VCaP (cell line): Measurements from ENCODE around the gene ZFP42.

Source experiments
- H3K27ac ChIP-seq: fragments of 450-650 bp; 2 replicates; pipeline ENCODE4 v1.5.1; 2017
- CTCF ChIP-seq: fragments of 450-650 bp; conservative IDR thresholded peaks from 2 replicates; pipeline ENCODE4 v1.5.1; 2017; ENCODE audit warnings: mild to moderate bottlenecking, moderate library complexity

Gene ZFP42

GRCh38 chr4:188006285-188006848 lies 10.8 kb downstream of the ZFP42 start:
- no peak overlapping the region for H3K27ac ChIP-seq
- no peak for TF ChIP-seq CTCF

GRCh38 chr4:188008377-188008776 lies 12.8 kb downstream of the ZFP42 start:
- TF ChIP-seq CTCF = no peak
- H3K27ac ChIP-seq = no peak overlapping the region

GRCh38 chr4:188012426-188012945 lies 16.9 kb downstream of the ZFP42 start:
- H3K27ac ChIP-seq = no peak overlapping the region
- no peak for TF ChIP-seq CTCF

GRCh38 chr4:188015025-188015940 lies 19.7 kb downstream of the ZFP42 start:
- no peak for TF ChIP-seq CTCF
- H3K27ac ChIP-seq = no peak overlapping the region

GRCh38 chr4:188016754-188017153 lies 21.2 kb downstream of the ZFP42 start:
- no peak overlapping the region for H3K27ac ChIP-seq
- no peak for TF ChIP-seq CTCF

- H3K27ac ChIP-seq = no peak overlapping the region
- no peak for TF ChIP-seq CTCF
Measured at GRCh38 chr4:188018262-188018661, 22.7 kb downstream of the ZFP42 start.

- H3K27ac ChIP-seq = no peak overlapping the region
- no peak for TF ChIP-seq CTCF
Measured at GRCh38 chr4:188021548-188022249, 26.1 kb downstream of the ZFP42 start.
